HG03103 (cell line): ENCODE measurements around the gene TMTC1.
"Not testable (repeated sequence)": the region's sequence is repeated elsewhere in the genome, so short reads cannot be mapped to it uniquely, and the experiment has no call there.

ENCODE experiments used
- ATAC-seq: cut with Tn5 transposase; IDR thresholded peaks from one replicate; pipeline ENCODE4 v1.9.1; 2021; ENCODE audit warnings: low read depth; ENCODE audit not compliant: unreplicated experiment

Gene TMTC1

DNA sequence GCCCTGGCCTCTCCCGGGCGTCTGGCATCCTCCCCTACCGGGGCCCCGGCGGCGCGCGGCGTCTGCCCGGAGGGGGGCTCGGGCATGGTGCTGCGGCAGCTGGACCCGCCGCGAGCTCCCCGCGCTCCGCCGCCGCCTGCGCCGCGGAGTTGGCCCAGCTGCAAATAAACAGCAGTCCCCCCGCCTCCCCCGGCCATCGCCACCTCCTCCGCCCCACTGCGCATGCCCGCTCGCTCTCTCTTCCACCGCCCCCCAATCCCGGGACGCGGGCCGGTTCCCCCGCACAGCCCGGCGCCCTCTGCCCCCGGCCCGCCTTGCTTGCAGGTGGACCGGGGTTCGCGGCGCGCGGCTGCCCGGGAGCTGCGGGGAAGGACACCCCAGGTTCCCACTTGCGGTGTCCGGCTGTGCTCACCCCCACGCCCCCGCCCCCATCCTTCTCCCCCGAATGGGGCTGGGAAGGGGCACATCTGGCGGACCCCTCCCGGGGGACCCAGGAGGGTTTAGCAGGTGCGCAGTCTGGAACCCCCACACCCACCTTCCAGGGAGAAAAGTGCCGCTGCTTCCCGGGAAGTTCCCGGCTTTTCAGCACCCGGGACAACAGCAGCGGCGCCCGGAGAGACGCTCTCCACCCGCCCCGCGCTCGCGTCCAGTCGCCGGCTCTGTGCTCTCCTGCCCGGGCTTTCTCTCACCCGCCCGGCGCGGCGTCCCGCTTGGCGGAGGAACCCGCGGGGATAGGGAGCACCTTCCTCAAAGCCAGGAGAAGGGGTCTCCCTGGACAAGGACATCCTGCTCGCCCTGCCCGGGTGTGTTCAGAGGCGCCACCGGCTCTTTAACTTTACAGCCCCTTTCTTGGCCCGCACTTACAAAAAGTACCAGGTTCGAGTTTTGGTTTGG, at the start of gene TMTC1:
Gene TMTC1 (minus strand): TSS at position 170 of the 894 bp plus-strand sequence. CDS start 191 bp downstream, outside the sequence.
- ATAC-seq: no peak

- no peak for ATAC-seq
Observed at GRCh38 chr12:29831173-29831572, 47.4 kb upstream of the TMTC1 start.

- no peak for ATAC-seq
Observed at GRCh38 chr12:29830391-29830790, 46.6 kb upstream of the TMTC1 start.

DNA sequence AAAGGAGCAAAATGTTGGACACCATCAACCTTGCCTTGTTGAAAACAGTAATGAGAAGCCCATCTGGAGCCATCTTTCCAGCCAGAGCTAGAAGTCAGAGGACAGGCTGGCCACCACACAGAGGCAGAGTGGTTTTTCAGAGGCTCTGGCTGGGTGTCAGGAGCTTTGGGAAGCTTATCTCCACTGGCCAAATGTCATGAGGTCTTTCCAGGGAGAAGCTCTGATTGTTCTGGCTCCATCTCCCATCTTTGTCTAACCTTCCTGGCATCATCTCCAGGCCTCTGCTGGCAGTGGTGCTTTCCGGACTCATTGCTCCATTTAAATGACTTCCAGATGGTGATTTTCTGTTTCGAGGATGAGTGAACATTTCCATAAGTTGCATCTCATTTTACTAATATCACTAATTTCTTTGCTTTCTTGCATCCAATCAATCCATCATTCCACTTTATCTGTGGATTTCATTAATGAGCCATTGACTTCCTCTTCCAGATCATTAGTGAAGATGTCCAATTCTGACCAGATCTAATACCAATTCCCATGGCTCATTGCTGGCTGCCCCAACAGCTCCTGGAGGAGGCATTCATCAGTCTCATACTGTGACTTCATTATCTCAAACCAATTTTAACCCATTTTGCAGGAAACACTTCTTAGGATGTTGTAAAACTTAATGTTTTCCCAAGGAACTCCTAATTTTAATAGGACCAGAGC, 35.3 kb upstream of the TMTC1 start:
- ATAC-seq: no peak

DNA sequence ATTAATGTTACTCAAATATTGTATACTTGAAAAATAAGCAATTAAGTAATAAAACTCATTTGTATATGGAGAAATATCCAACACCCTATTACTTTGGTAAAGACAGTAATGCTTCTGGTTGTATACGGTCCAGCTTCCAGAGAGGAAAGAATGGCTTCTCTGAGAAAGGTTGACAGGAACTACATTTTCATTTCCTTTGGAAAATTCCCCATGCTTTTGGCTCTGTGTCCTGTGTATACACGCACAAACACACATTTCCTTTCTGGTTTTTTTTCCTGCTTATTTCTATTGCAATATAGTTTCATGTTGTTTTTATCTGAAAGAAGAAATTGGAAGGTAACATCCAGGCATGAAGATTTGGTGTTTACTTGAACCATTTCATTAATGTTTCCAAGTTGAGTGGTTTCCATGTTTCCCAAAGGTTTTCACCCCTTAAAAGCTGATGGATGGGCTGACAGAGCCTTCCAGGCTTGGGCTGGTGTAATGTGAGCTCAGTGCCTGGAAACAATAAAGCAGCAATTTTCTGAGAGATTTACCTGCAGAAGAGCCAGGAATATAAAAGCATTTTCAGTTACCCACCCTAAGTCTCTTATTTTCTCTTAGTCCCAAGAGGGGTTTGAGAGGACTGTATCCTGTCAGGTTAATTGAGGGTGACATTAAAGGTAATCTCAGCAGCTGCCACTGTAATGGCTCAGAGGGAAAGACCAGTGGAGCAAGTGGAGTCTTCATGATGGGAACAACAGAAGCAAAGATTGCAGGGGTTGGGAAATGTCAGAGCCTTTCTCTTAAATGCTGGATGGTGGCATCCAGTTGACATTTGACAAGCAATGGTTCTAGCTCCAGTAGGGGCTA, 33.4 kb upstream of the TMTC1 start:
- ATAC-seq: no peak

- not testable (repeated sequence) for ATAC-seq
Observed at GRCh38 chr12:29809616-29810361, 26.0 kb upstream of the TMTC1 start.

GRCh38 chr12:29807129-29807528, 23.4 kb upstream of the TMTC1 start:
- ATAC-seq: no peak

GRCh38 chr12:29804019-29804418, 20.3 kb upstream of the TMTC1 start:
- no peak for ATAC-seq

- no peak for ATAC-seq
Observed at GRCh38 chr12:29799591-29799990, 15.8 kb upstream of the TMTC1 start.

DNA sequence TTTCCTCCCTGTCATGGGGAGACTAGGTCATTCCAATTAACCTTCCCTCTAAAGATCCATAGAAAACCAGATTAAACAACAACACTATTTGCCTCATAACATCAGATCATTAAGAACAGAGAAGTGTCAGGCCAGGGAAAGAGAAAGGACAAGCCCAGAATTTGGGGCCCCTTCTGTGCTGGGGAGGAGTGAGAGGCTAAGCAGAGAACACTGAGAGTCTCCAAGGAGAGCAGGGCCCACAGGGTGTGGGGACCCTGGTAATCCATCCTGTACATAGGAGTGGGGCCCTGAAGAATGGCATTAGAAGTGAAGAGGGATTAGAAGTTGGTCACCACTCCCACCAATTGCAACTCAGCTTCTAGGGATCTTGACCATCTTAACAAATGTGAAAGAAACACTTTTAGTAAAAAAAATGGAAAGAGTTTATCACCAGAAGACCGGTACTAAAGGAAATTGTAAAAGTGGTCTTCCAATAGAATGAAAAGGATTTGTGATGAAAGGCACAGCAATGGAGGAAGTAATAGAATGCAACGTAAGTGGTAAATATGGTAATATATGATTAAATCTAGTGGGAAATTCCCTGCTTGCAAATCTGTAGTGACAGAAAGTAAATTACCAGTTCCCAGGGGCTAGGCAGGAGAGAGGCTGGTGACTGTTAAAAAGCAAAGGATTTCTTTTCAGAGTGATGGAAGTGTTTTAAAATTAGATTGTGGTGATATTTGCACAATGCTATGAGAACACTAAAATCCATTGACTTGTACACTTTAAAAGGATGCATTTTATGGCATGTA, 14.0 kb upstream of the TMTC1 start:
- no peak for ATAC-seq

GRCh38 chr12:29796823-29797263, 13.1 kb upstream of the TMTC1 start:
- ATAC-seq: no peak

DNA sequence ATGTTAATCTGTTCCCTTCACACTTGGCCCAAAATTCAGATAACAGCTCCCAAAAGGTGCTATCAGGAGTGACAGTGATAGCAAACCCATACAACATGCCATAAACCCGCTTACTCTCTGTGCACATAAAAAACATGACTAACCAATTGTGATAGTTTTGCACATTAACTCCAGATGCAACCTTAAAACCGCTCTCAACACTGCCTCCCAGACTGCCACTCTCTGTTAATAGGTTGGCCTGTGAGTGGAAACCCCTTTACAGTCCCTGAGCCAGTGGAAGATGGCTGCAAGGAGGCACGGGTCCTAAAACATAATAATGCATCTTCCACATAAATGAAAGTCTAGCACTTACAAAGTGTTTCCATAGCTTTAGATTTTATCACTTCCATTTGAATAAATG, 12.0 kb upstream of the TMTC1 start:
- ATAC-seq: no peak

DNA sequence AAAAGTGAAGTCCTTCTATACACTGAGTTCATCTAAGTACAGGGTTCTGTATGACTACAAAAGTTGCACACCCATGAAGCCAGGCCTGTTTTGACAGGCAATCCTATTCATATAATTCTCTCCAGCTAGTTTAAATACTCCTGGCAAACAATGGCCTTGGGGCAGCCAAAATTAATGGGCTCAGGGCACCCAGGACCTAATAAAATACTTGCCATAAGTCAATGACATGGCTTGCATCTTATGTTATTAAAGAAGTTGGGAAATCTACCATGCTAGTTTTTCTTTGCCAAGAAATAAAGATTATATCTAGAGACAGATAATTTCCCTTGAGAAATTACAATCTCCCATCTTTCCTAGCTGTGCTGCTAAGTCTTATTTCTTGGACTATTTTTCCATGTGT, 11.1 kb upstream of the TMTC1 start:
- no peak for ATAC-seq

- no peak for ATAC-seq
Observed at GRCh38 chr12:29792853-29793252, 9.1 kb upstream of the TMTC1 start.

DNA sequence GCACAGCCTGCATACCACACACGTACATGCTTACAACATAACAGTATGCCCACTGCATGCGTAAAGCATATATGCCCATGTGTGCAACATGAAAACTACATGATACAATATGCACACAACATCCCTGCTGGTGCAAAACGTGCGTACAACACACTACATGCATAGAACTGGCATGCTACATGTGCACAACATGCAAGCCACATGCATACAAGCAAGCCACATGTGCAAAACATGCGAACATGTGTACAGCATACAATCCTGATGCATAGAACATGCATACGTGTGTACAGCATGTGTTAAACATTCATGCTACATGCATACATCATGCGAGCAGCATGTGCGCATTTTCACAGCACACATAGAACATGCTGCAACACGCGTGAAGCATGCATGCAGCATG, 8.4 kb upstream of the TMTC1 start:
- no peak for ATAC-seq

GRCh38 chr12:29782871-29783772, 620 bp downstream of the TMTC1 start:
- no peak for ATAC-seq

GRCh38 chr12:29782285-29782870, 1.4 kb downstream of the TMTC1 start:
- no peak for ATAC-seq

GRCh38 chr12:29781705-29782266, 2.0 kb downstream of the TMTC1 start:
- no peak for ATAC-seq
